Measurements from ENCODE around the gene MAPKAP1.

The MAPKAP1 gene

GRCh38 chr9:125638239-125639045, 68.6 kb downstream of the MAPKAP1 start:
- DNase-seq = peak; percentile 54

- no peak for DNase-seq
Observed at GRCh38 chr9:125637241-125637640, 69.8 kb downstream of the MAPKAP1 start.

DNA sequence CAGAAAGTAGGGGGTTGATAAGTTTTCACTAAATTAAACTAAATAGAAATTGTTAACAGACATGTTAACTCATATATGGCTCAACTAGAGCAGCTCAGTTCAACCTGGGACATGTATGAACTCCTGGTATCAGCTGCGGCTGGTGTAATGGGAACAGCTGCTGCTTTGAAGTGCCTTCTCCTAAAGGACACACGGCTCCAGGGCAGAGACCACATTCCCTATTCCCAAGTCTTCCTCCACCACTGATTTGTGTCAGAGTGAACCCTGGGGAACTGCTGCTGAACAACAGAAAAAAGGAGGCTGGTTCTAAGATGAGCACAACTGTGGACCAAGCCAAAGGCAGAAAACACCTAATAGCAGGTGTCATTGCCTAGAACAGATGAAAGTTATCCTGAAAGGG, 71.1 kb downstream of the MAPKAP1 start:
- DNase-seq = no peak

DNA sequence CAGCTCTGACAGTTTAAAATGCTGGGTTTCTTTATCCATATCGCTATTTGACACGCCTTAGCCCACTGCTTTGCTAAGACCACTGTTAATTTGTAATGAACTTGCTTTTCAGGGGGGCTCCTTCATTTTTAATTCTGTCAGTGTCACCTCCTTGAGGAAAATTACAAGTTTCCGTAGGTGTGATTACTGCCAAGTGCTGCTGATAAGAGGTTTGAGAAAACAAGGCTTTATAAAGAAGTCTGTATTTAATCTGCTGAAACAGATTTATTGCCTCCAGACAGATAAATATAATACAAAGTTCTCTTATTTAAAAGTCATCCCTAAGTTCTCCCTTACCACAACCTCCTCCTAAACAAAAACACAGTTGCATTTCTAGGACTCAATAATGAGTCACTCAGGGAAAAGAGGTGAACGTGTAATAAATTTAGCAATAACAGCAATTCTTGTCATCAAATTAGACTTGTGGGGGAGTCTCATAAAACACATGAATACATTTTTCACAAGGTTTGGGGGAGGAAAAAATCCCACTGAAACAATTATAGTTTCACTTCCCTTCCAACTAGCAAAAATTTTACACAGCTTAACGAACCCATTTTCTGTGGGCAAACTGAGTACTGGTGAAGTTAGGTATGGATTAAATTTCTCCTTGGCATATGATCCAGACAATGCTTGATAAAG, 72.8 kb downstream of the MAPKAP1 start:
- no peak for DNase-seq

GRCh38 chr9:125633116-125633745, 73.8 kb downstream of the MAPKAP1 start:
- DNase-seq = no peak

GRCh38 chr9:125632321-125633115, 74.5 kb downstream of the MAPKAP1 start:
- no peak for DNase-seq

DNA sequence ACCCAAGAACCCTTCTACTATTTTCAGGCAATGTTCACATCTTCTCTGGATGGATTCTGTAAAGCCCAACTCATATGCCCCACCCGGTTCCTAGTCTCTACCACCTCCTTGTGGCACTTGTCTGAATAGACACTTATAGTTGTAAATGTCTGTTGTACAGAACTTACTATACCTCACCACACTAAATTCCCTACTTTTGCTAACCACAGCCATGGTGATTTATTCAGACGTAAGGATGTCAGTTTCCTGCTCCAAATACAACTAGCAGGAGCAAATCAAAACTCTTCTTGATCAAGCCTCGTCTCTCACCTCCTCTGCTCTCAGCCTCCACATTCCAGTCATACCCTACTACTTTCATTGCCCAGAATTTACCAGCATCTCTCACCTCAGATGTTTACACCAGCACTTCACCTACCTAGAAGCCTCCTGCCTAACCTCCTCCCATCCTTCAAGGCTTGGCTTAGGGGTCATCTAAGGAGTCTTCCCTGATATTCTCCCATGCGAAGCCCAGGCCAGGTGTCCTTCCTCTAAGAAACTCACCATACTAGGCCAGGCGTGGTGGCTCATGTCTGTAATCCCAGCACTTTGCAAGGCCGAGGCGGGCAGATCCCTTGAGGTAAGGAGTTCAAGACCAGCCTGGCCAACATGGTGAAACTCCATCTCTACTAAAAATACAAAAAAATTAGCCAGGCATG, 75.5 kb downstream of the MAPKAP1 start:
- peak; percentile 25 for DNase-seq

DNA sequence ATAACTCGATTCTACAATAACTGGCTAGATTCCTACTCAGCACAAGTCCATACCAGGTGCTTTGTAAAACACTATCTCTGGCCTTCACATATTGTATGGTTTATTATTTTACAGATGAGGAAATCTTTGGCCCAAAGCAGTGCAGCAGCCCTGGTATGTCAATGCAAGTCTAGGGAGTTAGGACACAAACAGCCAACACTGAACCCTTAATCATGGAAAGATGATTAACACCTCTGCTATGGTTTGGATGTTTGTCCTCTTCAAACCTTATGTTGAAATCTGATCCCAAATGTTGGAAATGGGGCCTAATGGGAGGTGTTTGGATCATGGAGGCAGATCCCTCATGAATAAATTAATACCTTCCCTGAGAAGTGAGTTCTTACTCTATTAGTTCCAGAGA, 76.6 kb downstream of the MAPKAP1 start:
- no peak for DNase-seq

GRCh38 chr9:125629446-125629845, 77.6 kb downstream of the MAPKAP1 start:
- DNase-seq = no peak

GRCh38 chr9:125626187-125626586, 80.8 kb downstream of the MAPKAP1 start:
- DNase-seq = no peak

DNA sequence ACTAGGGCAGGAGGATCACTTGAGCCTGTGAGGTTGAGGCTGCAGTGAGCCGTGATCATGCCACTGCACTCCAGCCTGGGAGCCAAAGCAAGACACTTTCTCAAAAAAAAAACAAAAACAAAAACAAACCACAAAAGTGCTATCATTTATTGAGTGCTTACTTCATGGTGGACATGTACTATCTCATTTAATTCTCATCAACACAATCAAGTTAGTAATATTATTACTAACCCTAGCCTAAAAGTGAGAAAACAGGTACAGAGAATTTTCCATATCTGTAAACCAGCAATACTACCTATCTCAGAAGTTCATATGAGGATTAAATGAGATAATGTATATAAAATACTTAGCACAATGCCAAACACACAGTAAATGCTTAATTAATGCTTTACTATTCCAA, 85.8 kb downstream of the MAPKAP1 start:
- no peak for DNase-seq

- no peak for DNase-seq
Observed at GRCh38 chr9:125620216-125620615, 86.8 kb downstream of the MAPKAP1 start.

- DNase-seq = no peak
Observed at GRCh38 chr9:125617087-125617486, 89.9 kb downstream of the MAPKAP1 start.

- DNase-seq = no peak
Observed at GRCh38 chr9:125613141-125613540, 93.9 kb downstream of the MAPKAP1 start.

GRCh38 chr9:125612616-125613015, 94.4 kb downstream of the MAPKAP1 start:
- no peak for DNase-seq

- DNase-seq = no peak
Observed at GRCh38 chr9:125611121-125611765, 95.8 kb downstream of the MAPKAP1 start.

DNA sequence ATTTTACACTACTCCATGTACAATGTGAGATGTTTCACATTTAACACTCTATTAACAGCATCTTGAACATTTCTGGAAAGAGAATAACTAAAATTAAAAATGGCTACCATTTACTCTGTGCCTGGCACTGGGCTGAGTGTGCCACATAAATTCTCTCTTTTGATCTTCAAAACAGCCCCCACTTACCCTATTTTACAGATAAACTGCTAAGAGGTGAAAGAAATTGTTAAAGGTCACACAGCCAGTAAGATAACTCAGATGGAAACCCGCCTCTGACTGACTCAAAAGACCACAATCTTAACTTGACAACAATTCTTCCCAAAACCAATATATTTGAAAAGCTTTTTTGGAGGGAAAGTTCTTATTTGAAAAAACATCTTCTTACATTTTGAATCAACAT, 97.3 kb downstream of the MAPKAP1 start:
- no peak for DNase-seq

- DNase-seq = no peak
Observed at GRCh38 chr9:125608489-125609224, 98.4 kb downstream of the MAPKAP1 start.

- DNase-seq = no peak
Observed at GRCh38 chr9:125604196-125604595, 102.8 kb downstream of the MAPKAP1 start.

- no peak for DNase-seq
Observed at GRCh38 chr9:125603478-125604021, 103.5 kb downstream of the MAPKAP1 start.

- no peak for DNase-seq
Observed at GRCh38 chr9:125601961-125602360, 105.0 kb downstream of the MAPKAP1 start.
